Activated naive CD8-positive, alpha-beta T cell treated with anti-CD3 and anti-CD28 coated beads, Interleukin-2, amount 50 U/mL, for 24 hours (primary cell): ENCODE measurements around the gene SRM.
A peak's percentile ranks its signal among the peaks of the same experiment; 100 is the strongest.
"Not testable (repeated sequence)": the region's sequence is repeated elsewhere in the genome, so short reads cannot be mapped to it uniquely, and the experiment has no call there.

Experiments
- ATAC-seq: fragments of 150-1000 bp; cut with Tn5 transposase; one replicate; pipeline ENCODE4 v1.10.0; 2021
- DNase-seq: peaks from one replicate; pipeline ENCODE4 v3.0.0; 2021
- H3K27ac Mint-ChIP-seq: one replicate; pipeline ENCODE4 v1.8.0; 2021; ENCODE audit warnings: mild to moderate bottlenecking, mixed read lengths
- H3K27me3 Mint-ChIP-seq: one replicate; pipeline ENCODE4 v1.8.0; 2021; ENCODE audit warnings: mixed read lengths
- H3K36me3 Mint-ChIP-seq: one replicate; pipeline ENCODE4 v1.8.0; 2021; ENCODE audit warnings: low read depth, mixed read lengths
- H3K4me1 Mint-ChIP-seq: one replicate; pipeline ENCODE4 v1.8.0; 2021; ENCODE audit warnings: mixed read lengths
- H3K4me3 Mint-ChIP-seq: one replicate; pipeline ENCODE4 v1.8.0; 2021; ENCODE audit warnings: mild to moderate bottlenecking, moderate library complexity, mixed read lengths
- H3K9me3 Mint-ChIP-seq: one replicate; pipeline ENCODE4 v1.8.0; 2021; ENCODE audit warnings: mixed read lengths

Gene SRM

GRCh38 chr1:11071463-11072215, 11.8 kb upstream of the SRM start:
- ATAC-seq (no peak), DNase-seq (no peak)
- peaks cover 9% of the 10 kb centered on the region for H3K4me1 Mint-ChIP-seq
- H3K4me3 Mint-ChIP-seq = no peak overlapping the region
- H3K27ac Mint-ChIP-seq = peak overlapping the region; percentile 23
- no peaks in the 10 kb centered on the region for H3K27me3 Mint-ChIP-seq
- H3K36me3 Mint-ChIP-seq = peaks cover 61% of the 10 kb centered on the region
- no peaks in the 10 kb centered on the region for H3K9me3 Mint-ChIP-seq

- no peak overlapping the region for H3K4me3 Mint-ChIP-seq
- ATAC-seq (no peak), DNase-seq (no peak)
- H3K9me3 Mint-ChIP-seq = no peaks in the 10 kb centered on the region
- H3K27ac Mint-ChIP-seq = peak overlapping the region; percentile 23
- H3K4me1 Mint-ChIP-seq = peaks cover 9% of the 10 kb centered on the region
- H3K27me3 Mint-ChIP-seq = no peaks in the 10 kb centered on the region
- peaks cover 58% of the 10 kb centered on the region for H3K36me3 Mint-ChIP-seq
Measured at GRCh38 chr1:11070876-11071275, 11.1 kb upstream of the SRM start.

- Mint-ChIP-seq H3K4me1 (peaks cover 11% of the 10 kb centered on the region), H3K27ac (peak overlapping the region; percentile 77), H3K4me3 (no peak overlapping the region), H3K36me3 (peaks cover 62% of the 10 kb centered on the region), H3K9me3 (no peaks in the 10 kb centered on the region), H3K27me3 (no peaks in the 10 kb centered on the region)
- no peak for ATAC-seq
- no peak for DNase-seq
Measured at GRCh38 chr1:11068600-11069473, 9.0 kb upstream of the SRM start.

- ATAC-seq (no peak), DNase-seq (no peak)
- H3K27me3 Mint-ChIP-seq = no peaks in the 10 kb centered on the region
- no peaks in the 10 kb centered on the region for H3K9me3 Mint-ChIP-seq
- H3K4me3 Mint-ChIP-seq = no peak overlapping the region
- H3K27ac Mint-ChIP-seq = peak overlapping the region; percentile 25
- peaks cover 18% of the 10 kb centered on the region for H3K4me1 Mint-ChIP-seq
- peaks cover 66% of the 10 kb centered on the region for H3K36me3 Mint-ChIP-seq
Measured at GRCh38 chr1:11067716-11068599, 8.1 kb upstream of the SRM start.

GRCh38 chr1:11065796-11066195, 6.0 kb upstream of the SRM start:
- H3K27me3 Mint-ChIP-seq = no peaks in the 10 kb centered on the region
- no peaks in the 10 kb centered on the region for H3K9me3 Mint-ChIP-seq
- H3K4me3 Mint-ChIP-seq = no peak overlapping the region
- ATAC-seq = no peak
- peaks cover 39% of the 10 kb centered on the region for H3K4me1 Mint-ChIP-seq
- DNase-seq = no peak
- no peak overlapping the region for H3K27ac Mint-ChIP-seq
- peaks cover 60% of the 10 kb centered on the region for H3K36me3 Mint-ChIP-seq

GRCh38 chr1:11064942-11065341, 5.1 kb upstream of the SRM start:
- no peaks in the 10 kb centered on the region for H3K9me3 Mint-ChIP-seq
- H3K36me3 Mint-ChIP-seq = peaks cover 62% of the 10 kb centered on the region
- ATAC-seq (no peak), DNase-seq (no peak)
- H3K27me3 Mint-ChIP-seq = no peaks in the 10 kb centered on the region
- no peak overlapping the region for H3K27ac Mint-ChIP-seq
- peaks cover 43% of the 10 kb centered on the region for H3K4me1 Mint-ChIP-seq
- no peak overlapping the region for H3K4me3 Mint-ChIP-seq

- not testable (repeated sequence) for ATAC-seq
- H3K4me1 Mint-ChIP-seq = peaks cover 39% of the 10 kb centered on the region
- H3K36me3 Mint-ChIP-seq = peaks cover 57% of the 10 kb centered on the region
Measured at GRCh38 chr1:11063937-11064537, 4.2 kb upstream of the SRM start.

GRCh38 chr1:11062965-11063401, 3.2 kb upstream of the SRM start:
- H3K4me3 Mint-ChIP-seq = peak overlapping the region; percentile 47
- no peaks in the 10 kb centered on the region for H3K27me3 Mint-ChIP-seq
- H3K4me1 Mint-ChIP-seq = peaks cover 49% of the 10 kb centered on the region
- peak; percentile 31 for ATAC-seq
- peak overlapping the region; percentile 64 for H3K27ac Mint-ChIP-seq
- H3K36me3 Mint-ChIP-seq = peaks cover 60% of the 10 kb centered on the region
- DNase-seq = peak; percentile 48
- H3K9me3 Mint-ChIP-seq = no peaks in the 10 kb centered on the region

More at GRCh38 chr1:11063937-11064537, 4.2 kb upstream of the SRM start:
- H3K27ac Mint-ChIP-seq, H3K9me3 Mint-ChIP-seq, DNase-seq, H3K27me3 Mint-ChIP-seq, H3K4me3 Mint-ChIP-seq: not testable (repeated sequence)

GRCh38 chr1:11061652-11062365, 2.0 kb upstream of the SRM start:
- Mint-ChIP-seq H3K4me1 (peaks cover 59% of the 10 kb centered on the region), H3K4me3 (peak overlapping the region; percentile 93), H3K27me3 (no peaks in the 10 kb centered on the region), H3K27ac (peak overlapping the region; percentile 73), H3K9me3 (no peaks in the 10 kb centered on the region), H3K36me3 (peaks cover 65% of the 10 kb centered on the region)
- DNase-seq = no peak
- no peak for ATAC-seq

GRCh38 chr1:11059155-11059967, 457 bp downstream of the SRM start:
- no peaks in the 10 kb centered on the region for H3K9me3 Mint-ChIP-seq
- no peaks in the 10 kb centered on the region for H3K27me3 Mint-ChIP-seq
- DNase-seq (no peak), ATAC-seq (peak; percentile 0)
- H3K27ac Mint-ChIP-seq = peak overlapping the region; percentile 95
- H3K4me1 Mint-ChIP-seq = peaks cover 60% of the 10 kb centered on the region
- peaks cover 50% of the 10 kb centered on the region for H3K36me3 Mint-ChIP-seq
- peak overlapping the region; percentile 95 for H3K4me3 Mint-ChIP-seq

GRCh38 chr1:11058595-11059154, 1.1 kb downstream of the SRM start:
- DNase-seq (no peak), ATAC-seq (no peak)
- Mint-ChIP-seq H3K4me3 (peak overlapping the region; percentile 95), H3K4me1 (peaks cover 56% of the 10 kb centered on the region), H3K27ac (peak overlapping the region; percentile 95), H3K9me3 (no peaks in the 10 kb centered on the region), H3K36me3 (peaks cover 51% of the 10 kb centered on the region), H3K27me3 (no peaks in the 10 kb centered on the region)

- ATAC-seq = no peak
- H3K27me3 Mint-ChIP-seq = no peaks in the 10 kb centered on the region
- peak overlapping the region; percentile 95 for H3K27ac Mint-ChIP-seq
- H3K9me3 Mint-ChIP-seq = no peaks in the 10 kb centered on the region
- no peak for DNase-seq
- H3K4me3 Mint-ChIP-seq = peak overlapping the region; percentile 95
- H3K36me3 Mint-ChIP-seq = peaks cover 45% of the 10 kb centered on the region
- peaks cover 50% of the 10 kb centered on the region for H3K4me1 Mint-ChIP-seq
Measured at GRCh38 chr1:11058026-11058425, 1.8 kb downstream of the SRM start.
